HL-60 (cell line): ENCODE results near the gene MYO10.

Experiments
- CTCF ChIP-seq: IDR thresholded peaks from one replicate; pipeline ENCODE4 v1.5.1; 2011; ENCODE audit warnings: low read length, control low read depth, inconsistent platforms; ENCODE audit not compliant: insufficient read depth
- GABPA ChIP-seq: IDR thresholded peaks from 2 replicates; pipeline ENCODE4 v1.6.1; 2012; ENCODE audit warnings: low read depth
- POLR2AphosphoS5 ChIP-seq: IDR thresholded peaks from 2 replicates; pipeline ENCODE4 v1.6.1; 2012; ENCODE audit warnings: low read depth
- REST ChIP-seq: IDR thresholded peaks from 2 replicates; pipeline ENCODE4 v1.6.1; 2012; ENCODE audit warnings: low read depth; ENCODE audit not compliant: insufficient replicate concordance
- SPI1 ChIP-seq: IDR thresholded peaks from 2 replicates; pipeline ENCODE4 v1.6.1; 2012; ENCODE audit warnings: low read depth, mild to moderate bottlenecking, borderline replicate concordance

GRCh38 chr5:16707869-16708192 lies 228.3 kb downstream of the MYO10 start:
- no peak for TF ChIP-seq POLR2AphosphoS5
- TF ChIP-seq CTCF: no peak
- TF ChIP-seq GABPA: no peak
- no peak for TF ChIP-seq REST
- TF ChIP-seq SPI1: no peak
